HG02623 (cell line): ENCODE data around the gene TAF1C.
A peak's percentile ranks its signal among the peaks of the same experiment; 100 is the strongest.

Source experiments
- ATAC-seq: cut with Tn5 transposase; IDR thresholded peaks from one replicate; pipeline ENCODE4 v1.9.1; 2021; ENCODE audit warnings: moderate library complexity; ENCODE audit not compliant: unreplicated experiment

The TAF1C gene

DNA sequence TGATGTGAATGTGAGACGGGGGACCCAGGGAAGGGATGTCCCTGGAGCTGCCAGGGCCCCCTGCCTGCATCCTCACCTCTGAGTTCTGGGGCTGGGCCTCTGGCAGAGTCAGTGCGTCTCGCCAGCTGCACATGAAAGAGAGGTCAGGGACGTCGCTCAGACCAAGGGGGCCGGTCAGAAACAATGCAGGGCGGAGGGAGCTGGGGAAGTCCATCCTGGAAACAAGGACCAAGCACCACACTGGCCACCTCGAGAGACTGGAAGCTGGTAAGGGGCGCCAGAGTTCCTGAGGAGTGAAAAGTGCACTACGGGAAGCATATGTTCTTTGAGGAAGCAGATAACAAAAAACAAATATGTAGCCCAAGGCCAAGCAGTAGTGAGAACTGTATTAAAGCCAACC is 2.1 kb downstream of the TAF1C start:
- ATAC-seq = no peak

DNA sequence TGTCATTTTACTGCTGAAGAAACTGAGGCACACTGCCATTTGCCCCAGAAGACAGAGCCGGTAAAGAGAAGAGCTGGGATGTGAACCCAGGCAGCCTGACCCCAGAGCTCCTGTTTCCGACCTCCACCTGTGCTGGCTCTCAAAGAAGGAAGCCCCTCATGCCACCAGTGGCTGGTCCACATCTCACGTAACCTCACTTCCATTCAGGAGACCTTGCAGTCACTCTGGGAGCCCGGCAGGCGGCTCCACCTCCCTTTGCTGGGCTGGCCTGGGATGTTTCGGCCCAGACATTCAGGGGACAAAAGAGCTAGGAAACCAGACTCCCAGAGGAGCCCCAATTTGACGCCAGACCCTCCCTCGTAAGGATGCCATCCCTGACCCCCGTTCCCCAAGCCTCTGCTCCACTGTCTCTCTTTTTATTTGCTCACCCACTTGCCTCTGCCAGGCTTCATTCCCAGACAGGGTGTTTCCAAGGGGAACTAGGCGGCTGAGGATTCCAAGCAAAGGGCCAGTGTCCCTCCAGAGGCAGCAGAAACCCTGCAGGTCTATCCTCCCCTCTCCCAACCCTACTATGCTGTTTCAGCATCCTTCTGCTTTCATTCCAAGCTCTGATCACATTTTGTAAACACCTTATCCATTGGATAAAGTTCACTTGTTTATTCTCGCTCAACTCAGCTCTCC is 2.8 kb downstream of the TAF1C start:
- no peak for ATAC-seq

DNA sequence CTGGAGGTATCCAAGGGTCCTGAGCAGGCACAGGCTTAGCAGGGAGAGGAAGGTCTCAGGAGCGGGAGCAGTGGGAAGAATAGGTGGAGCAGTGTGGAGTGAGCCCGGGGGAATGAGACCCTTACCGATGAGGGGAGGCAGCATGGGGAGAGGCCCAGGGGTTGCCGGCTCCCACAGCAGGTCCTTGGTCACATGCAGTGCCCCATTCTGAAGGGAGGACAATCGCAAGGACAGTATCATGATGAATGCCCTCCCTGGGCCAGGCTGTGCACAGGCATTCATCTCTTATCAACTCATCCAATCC is 3.3 kb downstream of the TAF1C start:
- ATAC-seq = no peak

DNA sequence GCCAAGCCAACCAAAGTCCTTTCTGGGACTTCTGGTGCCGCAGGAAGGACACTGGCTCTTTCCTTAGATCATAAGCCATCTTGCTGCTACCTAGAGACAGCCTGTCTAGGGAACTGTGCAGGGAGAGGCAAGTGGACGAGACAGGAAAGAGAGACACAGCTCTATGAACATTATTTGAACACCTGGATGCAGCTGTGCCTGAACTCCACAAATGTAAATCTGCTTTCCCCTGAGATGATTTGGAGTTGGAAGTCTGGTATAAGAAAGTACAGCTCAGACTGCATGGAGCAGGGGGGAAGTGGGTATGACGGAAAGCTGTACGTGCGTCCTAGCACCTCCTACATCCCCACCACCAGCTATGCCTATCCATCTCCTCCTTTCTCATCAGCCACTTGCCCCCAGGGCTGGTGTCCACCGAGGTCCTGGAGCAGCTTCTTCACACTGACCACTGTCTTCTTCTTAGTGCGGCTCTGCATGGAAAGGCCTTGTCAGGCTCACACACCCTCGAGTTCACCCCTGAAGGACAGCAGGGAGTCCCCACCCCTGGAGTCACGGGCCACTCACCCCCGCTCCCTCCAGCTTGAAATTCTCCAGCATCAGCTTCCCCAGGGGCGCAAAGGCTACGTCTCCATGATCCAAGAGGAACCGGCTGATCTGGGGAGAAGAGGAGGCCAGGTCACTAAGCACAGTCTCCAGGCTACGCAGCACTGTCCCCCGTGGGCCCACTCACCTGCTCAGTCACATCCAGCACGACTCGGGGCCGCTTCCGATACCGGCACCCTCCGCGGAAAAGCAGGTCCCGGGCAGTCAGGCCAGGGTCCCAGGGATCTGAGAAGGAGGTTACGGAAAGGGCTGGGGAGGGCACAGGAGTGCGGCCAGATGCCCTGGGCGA is 3.9 kb downstream of the TAF1C start:
- no peak for ATAC-seq

DNA sequence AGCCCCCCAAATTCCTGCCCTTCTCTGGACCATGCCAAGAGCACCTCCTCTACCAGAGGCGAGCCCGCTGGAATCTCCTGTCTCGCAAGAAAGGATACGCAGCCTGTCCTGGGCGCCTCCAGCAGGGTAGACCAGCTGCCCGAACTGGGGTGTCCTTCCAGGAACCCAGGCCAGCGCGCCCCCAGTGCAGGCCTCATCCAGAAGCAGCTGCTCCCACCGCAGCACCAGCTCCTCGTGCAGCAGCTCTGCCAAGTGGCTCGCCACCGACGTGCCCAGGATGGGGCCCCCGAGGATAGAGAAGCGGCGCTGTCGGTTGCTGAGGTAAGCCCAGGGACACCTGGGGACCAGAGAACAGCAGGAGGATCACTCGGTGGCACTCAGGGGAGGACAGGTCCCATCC is 4.8 kb downstream of the TAF1C start:
- ATAC-seq = no peak

DNA sequence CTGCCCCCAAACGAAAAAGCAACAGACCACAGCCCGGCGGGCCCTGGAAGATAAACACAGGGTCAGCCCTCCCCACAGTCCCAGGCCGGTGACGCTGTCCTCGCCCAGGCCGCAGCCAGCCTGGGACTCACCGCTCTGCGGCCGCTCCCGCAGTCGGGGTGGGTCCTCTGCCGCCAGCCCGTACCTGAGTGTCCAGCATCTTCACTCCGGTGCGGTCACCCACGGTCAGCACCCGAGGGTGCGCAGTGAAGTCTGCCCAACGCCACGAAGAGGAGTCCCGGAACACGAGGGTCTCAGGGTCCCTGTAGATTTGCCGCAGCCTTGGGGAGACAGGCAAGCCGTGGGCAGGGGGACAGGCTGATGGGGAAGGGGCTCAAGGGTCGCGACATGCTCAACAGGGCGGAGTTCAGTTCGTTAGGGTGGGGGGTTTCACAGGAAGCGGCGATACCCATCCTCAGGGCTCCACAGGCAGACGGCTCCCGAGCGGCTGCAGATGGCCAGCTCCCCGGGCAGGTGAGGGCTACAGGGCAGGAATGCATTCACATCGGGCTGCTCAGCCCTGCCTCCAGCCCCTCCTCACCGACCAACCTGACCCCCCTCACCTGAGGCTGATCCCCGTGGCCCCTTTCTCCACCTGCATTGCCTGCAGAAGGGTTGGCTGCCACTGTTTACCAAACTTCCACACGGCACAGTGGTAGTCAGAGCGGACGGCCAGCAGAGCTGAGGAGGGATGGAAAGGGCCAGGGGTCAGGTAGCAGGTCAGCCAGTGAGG is 5.5 kb downstream of the TAF1C start:
- ATAC-seq = no peak

DNA sequence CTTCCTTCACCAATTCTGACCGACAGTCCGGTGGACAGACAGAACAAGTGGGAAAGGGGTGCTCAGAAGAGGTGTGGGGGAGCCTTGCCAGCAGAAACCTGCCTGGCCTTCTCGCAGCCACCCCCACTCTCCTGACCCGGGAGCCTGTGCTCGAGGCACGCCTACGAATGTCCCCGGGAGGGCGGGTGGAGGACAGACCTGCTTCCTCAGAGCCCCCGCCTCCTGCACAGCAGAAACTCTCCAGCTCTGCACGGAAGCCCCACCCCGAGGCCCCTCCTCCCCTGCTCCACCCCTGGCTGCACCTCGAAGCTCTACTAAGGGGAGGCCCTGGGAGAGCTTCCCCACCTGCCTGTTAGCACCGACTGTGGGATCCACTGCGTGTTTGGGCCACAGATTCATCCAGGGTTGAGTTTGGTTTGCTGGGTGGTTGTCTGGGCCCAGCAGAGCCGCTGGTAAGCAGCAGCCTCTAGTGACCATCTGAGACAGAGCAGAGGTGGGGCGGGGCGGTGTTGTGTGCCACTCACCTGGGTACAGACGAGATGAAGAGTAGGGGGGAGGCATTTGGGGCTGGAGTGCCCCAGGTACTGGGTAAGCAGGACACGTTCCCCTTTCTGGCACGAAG is 6.2 kb downstream of the TAF1C start:
- no peak for ATAC-seq

DNA sequence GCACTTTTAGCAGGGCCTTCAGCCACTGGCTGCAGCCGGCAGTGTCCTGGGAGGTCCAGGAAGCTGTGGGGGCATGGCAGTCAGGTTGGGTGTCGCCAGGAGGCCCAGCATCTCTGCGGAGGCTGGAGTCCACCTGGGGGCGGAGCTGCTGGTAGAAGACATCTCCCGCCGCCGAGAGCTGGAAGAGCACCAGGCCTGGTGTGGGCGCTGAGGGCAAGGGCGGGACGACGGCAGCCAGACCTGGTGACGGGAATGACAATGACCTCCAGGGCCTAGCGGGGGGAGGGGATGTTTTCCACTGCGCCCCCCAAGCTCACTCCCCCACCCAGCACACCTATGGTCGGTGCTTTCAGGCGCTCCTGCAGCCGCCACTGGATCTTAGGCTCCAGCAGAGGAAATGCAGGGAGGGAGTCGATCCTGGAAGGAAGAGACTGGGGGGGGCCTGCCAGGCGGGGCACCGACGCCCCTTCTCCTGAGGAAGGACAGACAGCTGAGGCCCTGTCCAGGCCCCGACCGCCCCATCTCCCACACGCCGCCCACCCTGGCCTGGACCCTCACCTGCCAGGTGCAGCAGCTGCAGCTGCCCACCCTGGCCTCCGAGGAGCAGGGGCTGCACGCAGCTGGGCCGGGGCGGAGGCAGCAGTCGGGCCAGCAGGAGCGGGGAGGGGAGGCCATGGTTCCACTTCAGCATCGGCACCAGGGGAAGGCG is 7.1 kb downstream of the TAF1C start:
- ATAC-seq = no peak

DNA sequence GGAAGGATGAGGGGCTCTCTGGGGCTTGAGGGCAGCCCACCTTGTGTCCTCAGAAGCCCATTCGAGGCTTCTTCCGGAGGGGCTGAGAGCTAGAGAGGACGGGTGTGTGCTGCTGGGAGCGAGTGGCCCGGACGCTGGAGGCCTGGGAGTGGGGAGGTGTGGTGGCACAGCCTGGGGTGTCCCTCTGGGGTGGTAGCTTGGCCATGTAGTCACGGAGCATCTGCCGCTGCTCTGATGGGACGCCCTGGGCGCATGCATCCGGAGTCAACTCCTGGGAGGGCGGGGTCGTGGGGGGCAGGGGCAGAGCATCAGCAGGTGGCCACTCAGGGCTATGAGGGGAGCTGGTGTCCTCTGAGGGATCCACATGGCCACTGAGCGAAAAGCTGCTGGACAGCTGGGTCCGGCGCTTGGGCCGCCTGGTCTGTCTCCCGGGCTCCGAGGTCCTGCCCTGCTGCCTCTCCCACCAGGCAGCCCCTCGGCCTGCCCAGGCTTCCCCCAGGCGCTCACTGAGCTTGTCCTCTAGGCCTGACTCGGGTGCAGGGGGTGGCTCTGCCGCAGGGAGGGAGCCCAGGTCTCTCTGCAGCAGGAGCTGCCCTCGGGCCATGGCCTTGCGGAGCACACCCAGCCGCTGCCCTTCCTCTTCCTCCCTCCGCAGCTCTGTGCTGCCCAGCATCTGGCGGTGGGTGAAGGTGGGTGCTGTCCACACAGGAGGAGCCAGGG is 7.8 kb downstream of the TAF1C start:
- no peak for ATAC-seq

DNA sequence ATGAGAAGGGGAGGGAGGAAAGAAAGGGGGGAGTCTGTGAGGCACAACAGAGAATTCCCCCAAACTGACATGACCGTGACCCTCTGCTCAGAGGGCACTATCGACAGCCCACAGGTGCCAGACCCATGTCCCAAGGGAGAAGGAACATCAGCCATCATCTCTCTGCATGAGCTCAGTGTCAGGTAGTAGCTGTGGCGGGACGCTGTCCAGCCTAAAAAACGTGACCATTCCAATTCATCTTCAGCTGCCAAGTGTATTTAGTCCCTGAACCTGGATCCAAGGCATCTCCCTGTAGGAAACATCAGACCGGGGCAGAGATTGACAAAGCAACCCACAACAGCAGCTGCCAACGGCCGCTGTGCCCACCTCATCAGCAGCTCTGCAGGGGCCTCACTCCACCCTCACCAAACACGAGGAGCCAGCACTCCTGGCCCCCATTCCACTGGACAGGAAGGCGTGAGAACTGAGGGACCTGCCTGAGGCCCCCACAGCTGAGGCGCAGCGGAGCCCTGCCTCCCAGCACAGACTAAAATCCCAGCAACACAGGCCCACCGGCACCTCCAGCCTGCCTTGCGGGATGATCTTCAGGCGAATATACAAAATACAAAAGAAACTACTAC is 8.6 kb downstream of the TAF1C start:
- ATAC-seq = no peak

DNA sequence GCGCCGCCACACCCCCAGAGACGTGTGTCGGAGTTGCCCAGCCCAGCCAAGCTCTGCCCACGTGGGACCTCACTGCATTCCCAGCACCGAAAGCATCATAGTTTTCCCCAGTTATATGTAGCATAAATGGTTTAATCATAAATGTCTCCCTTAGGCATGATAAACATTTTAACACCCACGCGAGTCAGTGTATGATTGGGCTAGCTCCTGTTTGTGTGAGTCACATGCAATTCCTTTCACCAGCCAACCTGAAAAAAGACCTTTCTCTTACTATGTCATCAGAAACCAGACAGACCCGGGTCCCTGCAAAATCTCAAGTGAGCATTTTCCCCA is 9.2 kb downstream of the TAF1C start:
- ATAC-seq = no peak

DNA sequence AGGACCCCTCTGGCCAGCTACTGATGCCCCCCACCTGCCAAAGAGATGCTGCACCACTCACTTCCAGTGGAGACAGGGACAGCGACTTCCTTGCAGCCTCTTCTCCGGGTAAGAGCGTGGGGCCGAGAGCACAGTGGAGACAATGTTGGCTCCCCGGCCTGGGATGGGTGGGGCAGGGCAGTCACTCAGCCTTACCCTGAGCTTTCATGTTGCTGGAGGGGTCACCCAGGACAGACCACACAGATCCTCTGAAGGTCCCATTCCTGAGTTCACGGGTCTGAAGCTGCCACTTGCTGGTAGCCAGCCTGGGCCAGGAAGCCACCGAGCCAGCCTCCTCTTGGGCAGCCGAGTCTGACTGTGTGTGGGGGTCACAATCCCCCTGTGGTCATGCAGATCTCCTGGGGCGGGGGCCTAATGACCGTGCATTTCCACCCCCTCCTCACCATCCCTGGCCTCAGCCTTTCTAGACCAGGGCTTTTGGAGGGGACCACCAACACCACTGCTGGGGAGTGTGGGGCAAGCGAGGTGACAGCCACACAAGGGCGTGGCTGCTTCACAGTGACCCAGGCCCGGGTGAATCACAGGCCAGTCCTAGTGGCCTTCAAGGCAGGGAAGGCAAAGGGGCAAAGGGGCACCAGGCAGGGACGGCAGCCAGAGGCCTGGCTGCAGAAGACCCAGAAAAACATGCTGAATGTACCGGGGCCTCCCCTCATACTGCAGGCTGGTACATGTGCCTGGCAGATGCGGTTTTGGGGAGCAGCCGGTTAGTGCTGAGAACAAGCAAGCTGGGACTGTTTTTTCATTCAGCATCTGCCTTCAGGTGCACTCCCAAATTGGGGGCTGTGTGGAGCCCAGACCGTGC is 10.4 kb downstream of the TAF1C start:
- ATAC-seq = no peak

DNA sequence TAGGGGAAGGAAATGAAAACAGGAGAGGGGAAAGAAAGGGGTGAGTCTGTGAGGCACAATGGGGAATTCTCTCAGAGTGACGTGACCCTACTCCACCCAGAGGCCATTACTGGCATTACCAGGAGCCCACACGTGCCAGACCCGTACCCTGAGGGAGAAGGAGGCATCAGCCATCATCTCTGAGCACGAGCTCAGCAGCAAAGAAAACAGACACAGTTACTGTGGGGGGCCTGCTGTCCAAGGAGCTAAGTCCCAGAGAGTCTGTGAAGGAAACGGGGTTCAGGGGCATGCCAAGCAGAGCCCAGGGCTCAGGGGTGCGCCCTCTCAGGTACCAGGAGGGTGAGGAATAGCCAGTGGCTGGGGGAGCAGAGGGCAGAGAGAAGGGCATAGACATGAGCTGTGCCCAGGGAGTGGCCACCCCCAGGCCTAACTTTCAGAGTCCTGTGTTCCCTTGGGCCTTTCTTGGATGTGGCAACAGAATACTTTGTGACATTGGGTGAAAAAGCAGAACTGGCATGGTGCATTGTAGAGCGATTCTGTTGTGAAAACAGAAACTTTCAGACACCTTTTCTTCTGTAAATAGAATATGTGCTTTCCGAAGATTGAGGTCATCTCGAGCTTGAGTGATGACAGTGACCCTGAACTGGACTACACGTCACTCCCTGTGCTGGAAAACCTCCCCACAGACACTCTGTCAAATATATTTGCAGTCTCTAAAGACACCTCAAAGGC is 11.3 kb downstream of the TAF1C start:
- ATAC-seq = peak; percentile 68

DNA sequence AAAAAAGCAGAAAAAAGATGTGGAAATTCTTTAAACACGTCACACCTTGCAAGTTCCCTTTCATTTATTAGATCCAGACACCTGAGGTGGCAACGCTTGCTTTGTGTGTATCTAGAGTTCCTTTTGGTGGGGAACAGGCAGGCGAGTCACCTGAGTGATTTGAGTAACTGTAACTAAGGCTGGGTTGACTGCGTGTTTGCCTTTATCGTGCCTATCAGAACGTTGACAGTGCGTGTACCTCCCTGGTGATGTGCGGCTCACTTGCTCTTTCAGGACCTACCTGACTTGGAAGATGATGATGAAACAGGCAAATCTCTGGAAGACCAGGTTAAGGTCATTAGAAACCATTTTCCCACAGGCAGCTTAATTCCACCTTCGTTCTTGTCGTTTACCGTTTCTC is 12.5 kb downstream of the TAF1C start:
- ATAC-seq = no peak

DNA sequence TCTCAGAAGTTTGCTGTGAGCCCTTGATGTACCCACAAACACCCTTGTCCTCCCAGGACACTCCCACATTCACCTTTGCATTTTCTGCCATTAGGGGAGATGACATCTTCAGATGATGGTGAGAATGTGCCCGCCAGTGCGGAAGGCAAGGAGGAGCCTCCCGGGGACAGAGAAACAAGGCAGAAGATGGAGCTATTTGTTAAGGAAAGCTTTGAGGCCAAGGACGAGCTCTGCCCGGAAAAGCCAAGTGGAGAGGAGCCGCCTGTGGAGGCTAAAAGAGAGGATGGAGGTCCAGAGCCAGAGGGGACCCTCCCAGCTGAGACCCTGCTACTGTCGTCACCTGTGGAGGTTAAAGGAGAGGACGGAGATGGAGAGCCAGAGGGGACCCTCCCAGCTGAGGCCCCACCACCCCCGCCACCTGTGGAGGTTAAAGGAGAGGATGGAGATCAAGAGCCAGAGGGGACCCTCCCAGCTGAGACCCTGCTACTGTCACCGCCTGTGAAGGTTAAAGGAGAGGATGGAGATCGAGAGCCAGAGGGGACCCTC is 17.0 kb downstream of the TAF1C start:
- ATAC-seq = no peak

DNA sequence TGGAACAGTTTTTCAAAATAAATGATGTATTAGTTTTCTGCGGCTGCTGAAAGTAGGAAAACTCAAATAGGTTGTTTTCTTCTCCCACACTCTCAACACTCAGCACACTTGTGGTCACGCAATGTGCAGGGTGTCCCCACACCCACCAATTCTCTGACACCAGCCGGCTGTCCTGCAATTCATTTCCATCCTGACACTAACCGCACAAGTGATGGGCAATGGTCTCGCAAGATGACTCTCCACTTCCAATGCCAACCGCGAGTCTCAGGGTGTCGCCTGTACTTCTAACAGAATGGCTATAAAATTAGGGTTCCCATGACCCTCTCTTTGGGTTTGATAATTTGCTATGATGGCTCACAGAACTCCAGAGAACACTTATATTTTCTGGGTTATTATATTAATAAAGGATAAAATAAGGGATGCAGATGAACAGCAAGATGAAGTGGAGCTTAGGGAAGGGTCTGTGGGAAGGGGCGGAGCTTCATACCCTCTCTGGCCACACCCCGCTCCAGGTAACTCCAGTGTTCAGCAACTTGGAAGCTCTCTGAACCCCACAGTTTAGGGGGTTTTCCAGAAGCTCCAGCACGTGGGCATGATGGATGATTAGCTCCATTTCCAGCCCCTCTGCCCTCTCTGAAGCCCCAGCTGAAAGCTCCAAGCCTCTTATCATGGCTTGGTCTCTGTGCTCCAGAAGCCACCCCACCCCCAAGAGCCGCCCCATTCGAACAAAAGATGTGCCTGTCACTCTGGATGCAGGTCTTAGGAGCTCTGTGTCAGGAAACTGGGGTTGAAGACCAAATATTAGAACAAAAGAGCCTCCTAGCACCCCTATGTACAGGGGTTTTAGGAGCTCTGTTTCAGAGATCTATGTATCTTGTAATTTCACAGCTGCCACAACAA is 19.8 kb downstream of the TAF1C start:
- ATAC-seq = no peak

DNA sequence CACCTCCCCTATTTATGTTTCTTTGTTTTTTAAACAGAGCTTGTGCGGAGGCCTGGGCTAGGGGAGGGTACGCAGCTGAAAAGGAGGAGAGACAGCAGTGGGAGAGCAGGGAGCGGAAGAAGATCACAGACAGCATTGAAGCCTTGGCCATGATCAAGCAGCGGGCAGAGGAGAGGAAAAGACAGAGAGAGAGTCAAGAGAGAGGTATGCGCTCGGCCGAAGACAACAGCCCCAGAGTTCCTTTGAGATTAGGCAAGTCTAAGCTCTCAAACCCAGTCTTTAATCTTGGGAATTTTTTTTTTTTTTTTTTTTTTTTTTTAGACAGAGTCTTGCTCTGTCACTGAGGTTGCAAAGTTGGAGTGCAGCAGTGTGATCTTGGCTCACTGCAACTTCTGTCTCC is 21.1 kb downstream of the TAF1C start:
- no peak for ATAC-seq
